ENCODE data around the gene CADPS. TPM values are rescaled to one million over a fixed set of nuclear protein-coding genes. Genes with fewer than 3 reads are reported as not detected.

CADPS gene
- polyA plus RNA-seq, 3 donors, result 1.4 to 2.5 (median 2.2) TPM

DNA sequence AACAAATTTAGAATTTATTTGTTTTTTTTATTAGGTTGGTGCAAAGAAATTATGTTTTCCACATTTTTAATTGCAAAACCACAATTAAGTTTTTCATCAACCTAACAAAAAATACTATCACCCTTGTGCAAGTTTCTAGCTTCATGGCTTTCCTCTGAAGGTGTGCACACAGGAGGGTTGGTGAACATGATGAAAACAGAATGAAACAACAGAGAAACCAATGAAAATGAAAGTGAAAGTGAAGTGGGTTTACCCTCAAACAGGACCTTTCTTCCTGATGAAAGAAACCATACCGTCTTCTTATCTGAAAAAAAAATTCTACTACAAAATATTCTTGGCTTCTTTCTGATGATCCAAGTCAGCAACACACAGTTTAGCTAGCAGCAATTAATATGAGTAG, 429.9 kb downstream of the CADPS start:
- no peak for DNase-seq

- no peak for DNase-seq
Observed at GRCh38 chr3:62439978-62440377, 435.2 kb downstream of the CADPS start.

- no peak for DNase-seq
Observed at GRCh38 chr3:62439176-62439813, 435.9 kb downstream of the CADPS start.

GRCh38 chr3:62436785-62437184, 438.4 kb downstream of the CADPS start:
- no peak for DNase-seq

GRCh38 chr3:62433396-62433795, 441.8 kb downstream of the CADPS start:
- no peak for DNase-seq

GRCh38 chr3:62421207-62421606, 454.0 kb downstream of the CADPS start:
- DNase-seq, result no peak

DNA sequence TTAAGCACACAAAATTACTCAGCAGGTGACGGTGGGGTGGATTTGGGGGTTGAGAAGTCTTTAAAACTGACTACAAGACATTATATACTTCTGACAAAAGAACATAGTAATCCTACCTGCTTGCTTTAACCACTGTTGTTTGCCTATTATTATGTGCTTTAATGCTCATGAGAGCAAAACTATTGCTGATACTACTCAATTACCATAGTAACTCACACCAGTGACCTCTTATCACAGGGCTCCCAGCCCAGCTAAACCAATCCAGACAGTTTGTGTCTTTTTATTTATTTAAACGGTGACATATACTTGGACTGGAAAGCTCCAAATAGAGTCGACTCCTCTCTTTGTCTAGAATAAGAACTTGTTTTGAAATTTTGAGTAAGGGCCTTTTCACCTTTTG, 459.1 kb downstream of the CADPS start:
- DNase-seq, result no peak

DNA sequence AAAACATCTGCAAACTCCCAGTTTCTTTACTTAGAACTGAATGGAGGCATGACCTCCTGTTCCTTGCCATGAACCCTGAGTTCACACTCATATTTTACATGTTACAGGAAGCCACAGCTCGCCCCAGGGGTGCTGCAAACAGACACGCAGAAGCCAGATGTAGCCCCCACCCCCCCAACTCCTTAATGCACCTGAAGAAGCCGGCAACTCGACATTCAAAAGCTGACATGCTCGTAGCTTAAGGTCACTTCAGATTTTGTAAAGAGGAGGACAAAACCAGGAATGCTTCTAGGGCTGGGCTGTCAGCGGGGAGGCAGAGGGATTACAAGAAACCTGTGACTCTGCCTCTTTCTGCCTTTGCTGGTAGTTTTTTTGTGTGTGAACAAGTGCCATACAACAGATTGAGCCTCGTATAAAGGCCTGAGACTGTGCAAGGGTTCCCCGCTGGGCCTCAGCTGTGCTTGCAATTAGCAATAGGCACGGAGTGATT, 459.9 kb downstream of the CADPS start:
- no peak for DNase-seq

- DNase-seq, result no peak
Observed at GRCh38 chr3:62414786-62415185, 460.4 kb downstream of the CADPS start.

GRCh38 chr3:62413687-62414086, 461.5 kb downstream of the CADPS start:
- DNase-seq, result no peak

GRCh38 chr3:62406945-62407344, 468.3 kb downstream of the CADPS start:
- DNase-seq, result no peak

GRCh38 chr3:62405566-62405965, 469.6 kb downstream of the CADPS start:
- no peak for DNase-seq

DNA sequence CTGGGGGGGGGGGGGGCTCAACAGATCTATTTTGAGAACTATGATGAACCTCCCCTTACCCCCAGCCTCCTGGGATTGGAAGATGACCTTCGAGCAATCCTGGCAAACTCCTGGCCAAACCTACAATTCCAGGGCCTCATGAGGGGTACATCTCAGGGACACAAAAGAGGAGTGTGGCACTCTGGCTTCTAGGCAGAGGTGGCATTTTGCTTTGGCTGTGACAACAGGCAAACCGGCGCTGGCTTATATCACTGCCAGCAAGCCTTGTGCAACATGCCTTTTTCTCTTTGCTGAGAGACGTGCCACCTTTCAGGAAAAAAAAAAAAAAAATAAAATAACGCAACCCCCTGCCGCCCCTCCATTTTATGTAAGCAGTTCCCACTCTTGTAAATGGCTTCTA, 470.1 kb downstream of the CADPS start:
- no peak for DNase-seq

- DNase-seq, result no peak
Observed at GRCh38 chr3:62404321-62404720, 470.9 kb downstream of the CADPS start.

DNA sequence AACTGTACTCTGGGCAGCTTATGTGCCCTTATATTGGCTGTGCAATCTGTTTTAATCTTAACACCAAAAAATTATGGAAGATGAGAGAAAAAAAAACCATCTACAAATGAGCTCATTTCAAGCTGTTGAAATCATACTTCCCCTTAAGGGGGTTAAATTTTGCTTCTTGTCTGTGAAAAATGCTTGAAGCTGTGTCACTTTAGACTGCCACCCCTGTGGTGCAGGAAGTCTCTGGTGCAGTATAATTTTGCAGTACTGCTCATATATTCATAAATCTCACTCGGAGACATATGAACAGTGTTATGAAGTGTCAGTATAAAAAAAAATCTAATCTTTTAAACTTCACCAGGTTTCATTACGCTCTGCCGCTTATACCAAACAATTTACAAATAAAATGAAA, 471.5 kb downstream of the CADPS start:
- no peak for DNase-seq

DNA sequence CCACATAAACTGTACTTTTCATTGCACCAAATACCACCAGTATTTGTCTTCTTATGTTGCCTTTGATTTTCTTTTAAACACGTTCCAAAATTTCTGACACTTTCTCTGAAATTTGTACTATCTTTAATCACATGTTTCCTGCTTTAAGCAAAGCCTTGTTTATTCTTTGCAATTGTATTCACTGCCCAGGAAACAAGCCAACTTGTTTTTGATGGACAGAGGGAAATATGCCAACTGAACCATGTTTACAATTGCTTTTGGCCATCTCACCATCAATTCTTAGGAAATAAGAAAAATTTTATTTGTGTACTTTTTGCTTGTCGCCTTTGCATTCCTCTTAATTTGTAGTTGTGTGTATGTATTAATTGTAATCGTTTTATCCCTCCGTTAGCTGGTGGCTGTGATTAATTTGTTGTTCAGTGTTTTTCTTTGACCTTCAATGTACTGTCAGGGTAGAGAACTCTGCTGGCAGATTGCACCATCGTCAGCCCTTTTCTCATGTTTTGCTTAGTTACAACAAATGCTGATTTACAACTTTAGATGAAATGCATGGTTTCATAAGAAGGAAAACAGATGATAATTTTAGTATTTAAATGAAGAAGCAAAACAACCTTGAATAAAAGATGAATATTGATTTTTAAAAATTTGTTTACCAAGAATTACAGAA, 482.5 kb downstream of the CADPS start:
- DNase-seq, result no peak

DNA sequence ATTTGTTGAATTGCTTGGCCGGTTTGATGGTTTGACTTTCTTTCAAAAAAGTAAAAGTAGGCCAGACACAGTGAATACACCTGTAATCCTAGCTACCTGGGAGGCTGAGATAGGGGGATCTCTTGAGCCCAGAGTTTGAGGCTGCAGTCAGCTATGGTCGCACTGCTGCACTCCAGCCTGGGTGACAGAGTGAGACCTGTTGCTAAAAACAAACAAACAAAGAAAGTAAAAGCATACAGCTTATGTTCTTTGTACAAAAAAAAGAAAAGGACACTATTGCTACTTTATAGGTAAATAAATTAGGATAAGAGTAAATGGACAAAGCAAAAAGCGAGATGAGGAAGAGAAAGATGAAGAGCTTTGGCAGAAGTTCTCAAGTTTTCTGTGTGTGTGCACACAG, 488.0 kb downstream of the CADPS start:
- DNase-seq, result no peak

DNA sequence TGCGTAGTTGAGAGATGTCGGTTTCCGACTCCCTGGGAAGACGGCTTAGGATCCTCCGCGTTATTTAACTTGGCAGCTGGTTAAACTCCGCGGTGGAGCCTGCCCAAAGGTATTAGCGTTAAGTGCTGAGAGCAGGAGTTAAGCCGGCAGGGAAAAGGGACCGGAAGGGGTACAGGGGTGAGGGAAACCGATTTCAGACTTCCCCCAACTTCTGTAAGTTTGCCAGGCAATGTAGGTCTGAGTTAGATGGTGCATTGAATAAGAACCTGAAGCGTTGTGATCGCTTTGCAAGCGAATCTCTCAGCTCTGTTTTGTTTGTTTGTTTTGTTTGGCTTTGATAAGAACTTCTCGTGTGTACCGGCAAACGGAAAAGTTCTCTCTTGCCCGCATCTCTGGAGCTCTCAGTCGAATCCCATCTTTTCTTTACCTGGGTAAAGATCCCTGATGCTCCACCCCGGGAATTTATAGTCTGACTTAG, 495.9 kb downstream of the CADPS start:
- DNase-seq, result no peak

- no peak for DNase-seq
Observed at GRCh38 chr3:62378921-62379320, 496.3 kb downstream of the CADPS start.

- DNase-seq, result no peak
Observed at GRCh38 chr3:62378311-62378789, 496.9 kb downstream of the CADPS start.

- DNase-seq, result no peak
Observed at GRCh38 chr3:62376906-62377877, 498.0 kb downstream of the CADPS start.

GRCh38 chr3:62376454-62376720, 498.8 kb downstream of the CADPS start:
- DNase-seq, result no peak

All from renal pelvis (tissue), 4 donors.